ENCODE data around the gene TPST1. TPM values are rescaled to one million over a fixed set of nuclear protein-coding genes. Genes with fewer than 3 reads are reported as not detected.
A peak's percentile ranks its signal among the peaks of the same experiment; 100 is the strongest.

The TPST1 gene
- total and polyA plus RNA-seq, 9 of the 15 experiments (the other 6 are each of a cell fraction or from before 2014, with no cell fraction given), result 0.15 to 2.2 (median 0.53) TPM

DNA sequence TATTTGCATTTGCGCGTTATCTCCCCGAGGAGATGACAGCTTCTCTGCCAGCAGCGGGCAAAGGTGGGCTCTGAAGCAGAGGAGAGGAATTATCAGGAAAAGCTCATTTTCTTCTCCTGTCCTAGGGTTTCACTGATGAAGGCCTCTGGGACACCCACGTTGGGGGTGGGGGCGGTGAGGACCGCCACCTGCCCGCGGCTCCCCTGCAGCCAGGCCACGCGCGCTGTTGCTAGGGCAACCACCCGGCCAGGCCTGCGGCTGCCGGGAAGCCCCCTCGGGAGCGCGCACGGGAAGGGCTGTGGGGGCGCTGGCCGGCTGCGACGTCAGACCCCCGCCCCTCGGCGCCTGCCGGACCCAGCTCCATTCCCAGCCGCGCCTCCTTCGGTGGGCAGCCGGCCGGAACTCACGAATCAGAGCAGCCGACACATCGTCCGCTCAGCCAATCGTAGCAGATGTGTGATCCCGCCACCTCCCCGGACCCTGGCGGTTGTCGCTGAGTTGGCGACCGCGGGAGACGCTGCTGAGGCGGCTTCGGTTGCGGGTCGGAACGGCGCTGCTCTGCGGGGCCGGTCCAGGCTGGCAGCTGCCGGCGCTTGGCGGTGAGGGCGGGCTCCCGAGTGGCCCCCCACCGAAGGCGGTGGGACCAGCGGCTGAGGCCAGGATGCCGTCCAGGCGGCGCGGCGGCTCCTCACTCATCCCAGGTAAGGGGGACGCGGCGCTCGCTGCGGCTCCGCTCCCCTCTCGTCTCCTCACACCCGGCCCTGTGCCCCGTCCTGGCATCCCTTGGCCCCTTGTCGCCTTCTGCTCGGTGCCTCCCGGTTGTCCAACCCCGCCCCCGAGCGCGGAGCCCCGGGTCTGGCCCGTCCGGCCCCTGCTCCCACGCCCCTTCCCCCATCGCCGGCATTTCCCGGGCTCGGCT, at the start of gene TPST1 (continued):
- TF ChIP-seq, protein P1, sequence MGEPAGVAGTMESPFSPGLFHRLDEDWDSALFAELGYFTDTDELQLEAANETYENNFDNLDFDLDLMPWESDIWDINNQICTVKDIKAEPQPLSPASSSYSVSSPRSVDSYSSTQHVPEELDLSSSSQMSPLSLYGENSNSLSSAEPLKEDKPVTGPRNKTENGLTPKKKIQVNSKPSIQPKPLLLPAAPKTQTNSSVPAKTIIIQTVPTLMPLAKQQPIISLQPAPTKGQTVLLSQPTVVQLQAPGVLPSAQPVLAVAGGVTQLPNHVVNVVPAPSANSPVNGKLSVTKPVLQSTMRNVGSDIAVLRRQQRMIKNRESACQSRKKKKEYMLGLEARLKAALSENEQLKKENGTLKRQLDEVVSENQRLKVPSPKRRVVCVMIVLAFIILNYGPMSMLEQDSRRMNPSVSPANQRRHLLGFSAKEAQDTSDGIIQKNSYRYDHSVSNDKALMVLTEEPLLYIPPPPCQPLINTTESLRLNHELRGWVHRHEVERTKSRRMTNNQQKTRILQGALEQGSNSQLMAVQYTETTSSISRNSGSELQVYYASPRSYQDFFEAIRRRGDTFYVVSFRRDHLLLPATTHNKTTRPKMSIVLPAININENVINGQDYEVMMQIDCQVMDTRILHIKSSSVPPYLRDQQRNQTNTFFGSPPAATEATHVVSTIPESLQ (CRISPR knock-in tag; IDR thresholded peaks at IDR 0.05), result no peak
- TF ChIP-seq U2AF1 (optimal IDR thresholded peaks at IDR 0.05; ENCODE audit: low read depth, low read length), result no peak
- TF ChIP-seq ZNF717 (CRISPR knock-in tag; IDR thresholded peaks at IDR 0.05), result no peak
- no peak for TF ChIP-seq EWSR1 (IDR thresholded peaks at IDR 0.05; ENCODE audit: borderline replicate concordance, low read depth, partially characterized antibody)
- TF ChIP-seq, protein P2, sequence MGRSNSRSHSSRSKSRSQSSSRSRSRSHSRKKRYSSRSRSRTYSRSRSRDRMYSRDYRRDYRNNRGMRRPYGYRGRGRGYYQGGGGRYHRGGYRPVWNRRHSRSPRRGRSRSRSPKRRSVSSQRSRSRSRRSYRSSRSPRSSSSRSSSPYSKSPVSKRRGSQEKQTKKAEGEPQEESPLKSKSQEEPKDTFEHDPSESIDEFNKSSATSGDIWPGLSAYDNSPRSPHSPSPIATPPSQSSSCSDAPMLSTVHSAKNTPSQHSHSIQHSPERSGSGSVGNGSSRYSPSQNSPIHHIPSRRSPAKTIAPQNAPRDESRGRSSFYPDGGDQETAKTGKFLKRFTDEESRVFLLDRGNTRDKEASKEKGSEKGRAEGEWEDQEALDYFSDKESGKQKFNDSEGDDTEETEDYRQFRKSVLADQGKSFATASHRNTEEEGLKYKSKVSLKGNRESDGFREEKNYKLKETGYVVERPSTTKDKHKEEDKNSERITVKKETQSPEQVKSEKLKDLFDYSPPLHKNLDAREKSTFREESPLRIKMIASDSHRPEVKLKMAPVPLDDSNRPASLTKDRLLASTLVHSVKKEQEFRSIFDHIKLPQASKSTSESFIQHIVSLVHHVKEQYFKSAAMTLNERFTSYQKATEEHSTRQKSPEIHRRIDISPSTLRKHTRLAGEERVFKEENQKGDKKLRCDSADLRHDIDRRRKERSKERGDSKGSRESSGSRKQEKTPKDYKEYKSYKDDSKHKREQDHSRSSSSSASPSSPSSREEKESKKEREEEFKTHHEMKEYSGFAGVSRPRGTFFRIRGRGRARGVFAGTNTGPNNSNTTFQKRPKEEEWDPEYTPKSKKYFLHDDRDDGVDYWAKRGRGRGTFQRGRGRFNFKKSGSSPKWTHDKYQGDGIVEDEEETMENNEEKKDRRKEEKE (IDR thresholded peaks at IDR 0.05; ENCODE audit: borderline replicate concordance in 1 of 2, control insufficient read depth in 1 of 2, low read depth in 2 of 2, low read length in 1 of 2), result no peak
- no peak for TF ChIP-seq ZNF212 (CRISPR knock-in tag; IDR thresholded peaks at IDR 0.05)
- TF ChIP-seq, protein P3, sequence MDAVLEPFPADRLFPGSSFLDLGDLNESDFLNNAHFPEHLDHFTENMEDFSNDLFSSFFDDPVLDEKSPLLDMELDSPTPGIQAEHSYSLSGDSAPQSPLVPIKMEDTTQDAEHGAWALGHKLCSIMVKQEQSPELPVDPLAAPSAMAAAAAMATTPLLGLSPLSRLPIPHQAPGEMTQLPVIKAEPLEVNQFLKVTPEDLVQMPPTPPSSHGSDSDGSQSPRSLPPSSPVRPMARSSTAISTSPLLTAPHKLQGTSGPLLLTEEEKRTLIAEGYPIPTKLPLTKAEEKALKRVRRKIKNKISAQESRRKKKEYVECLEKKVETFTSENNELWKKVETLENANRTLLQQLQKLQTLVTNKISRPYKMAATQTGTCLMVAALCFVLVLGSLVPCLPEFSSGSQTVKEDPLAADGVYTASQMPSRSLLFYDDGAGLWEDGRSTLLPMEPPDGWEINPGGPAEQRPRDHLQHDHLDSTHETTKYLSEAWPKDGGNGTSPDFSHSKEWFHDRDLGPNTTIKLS (IDR thresholded peaks at IDR 0.05; ENCODE audit: borderline replicate concordance, low read depth), result peak; percentile 46
- no peak for TF ChIP-seq EP400 (IDR thresholded peaks at IDR 0.05)
- TF ChIP-seq, protein P4, sequence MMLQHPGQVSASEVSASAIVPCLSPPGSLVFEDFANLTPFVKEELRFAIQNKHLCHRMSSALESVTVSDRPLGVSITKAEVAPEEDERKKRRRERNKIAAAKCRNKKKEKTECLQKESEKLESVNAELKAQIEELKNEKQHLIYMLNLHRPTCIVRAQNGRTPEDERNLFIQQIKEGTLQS (IDR thresholded peaks at IDR 0.05), result no peak
- TF ChIP-seq, protein P4 (CRISPR knock-in tag; conservative IDR thresholded peaks at IDR 0.05), result no peak
- peak; percentile 21; the same call in 1 of the 2 replicates for TF ChIP-seq BCOR (IDR thresholded peaks at IDR 0.05)
- TF ChIP-seq TARDBP (IDR thresholded peaks at IDR 0.05), result peak; percentile 75; the same call in 1 of the 2 replicates
- TF ChIP-seq GATAD2B (IDR thresholded peaks at IDR 0.05; ENCODE audit: borderline replicate concordance), result no peak
- peak; percentile 44 for TF ChIP-seq FIP1L1 (IDR thresholded peaks at IDR 0.05; ENCODE audit: low read depth, low read length, poor library complexity, severe bottlenecking)
- TF ChIP-seq, protein P5, sequence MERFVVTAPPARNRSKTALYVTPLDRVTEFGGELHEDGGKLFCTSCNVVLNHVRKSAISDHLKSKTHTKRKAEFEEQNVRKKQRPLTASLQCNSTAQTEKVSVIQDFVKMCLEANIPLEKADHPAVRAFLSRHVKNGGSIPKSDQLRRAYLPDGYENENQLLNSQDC (CRISPR knock-in tag; IDR thresholded peaks at IDR 0.05), result no peak
- TF ChIP-seq MBD2 (IDR thresholded peaks at IDR 0.05; ENCODE audit: borderline replicate concordance, low read depth), result peak; percentile 72; the same call in 1 of the 2 replicates
- no peak for TF ChIP-seq TAF15 (IDR thresholded peaks at IDR 0.05; ENCODE audit: low read depth, low read length)
- TF ChIP-seq RBM14 (IDR thresholded peaks at IDR 0.05; ENCODE audit: borderline replicate concordance, insufficient read depth, low read depth, low read length), result no peak

All from K562 (cell line).